IMR-90 (cell line): ENCODE data around the gene GCN1.

Source experiments
- FOS ChIP-seq: fragments of 150-350 bp; IDR thresholded peaks from 2 replicates; pipeline ENCODE4 v1.6.1; 2016; ENCODE audit warnings: low read depth, low read length
- MXI1 ChIP-seq: IDR thresholded peaks from 2 replicates; pipeline ENCODE4 v1.6.1; 2012; ENCODE audit warnings: low read depth, mild to moderate bottlenecking, low read length, moderate library complexity, borderline replicate concordance
- POLR2A ChIP-seq: IDR thresholded peaks from 2 replicates; pipeline ENCODE4 v1.6.1; 2012; ENCODE audit warnings: mild to moderate bottlenecking, low read depth, low read length
- RCOR1 ChIP-seq: IDR thresholded peaks from 2 replicates; pipeline ENCODE4 v1.6.1; 2012; ENCODE audit warnings: mild to moderate bottlenecking, low read length, improper control_type of control experiment; ENCODE audit not compliant: insufficient replicate concordance
- TF ChIP-seq, protein P1 (sequence below): conservative IDR thresholded peaks from 2 replicates; pipeline ENCODE4 v1.5.1; 2012; ENCODE audit warnings: mild to moderate bottlenecking, low read depth, low read length, improper control_type of control experiment
- TF ChIP-seq, protein P2 (sequence below): fragments of 150-350 bp; IDR thresholded peaks from 2 replicates; pipeline ENCODE4 v1.6.1; 2016; ENCODE audit warnings: low read depth, mild to moderate bottlenecking, low read length, moderate library complexity, borderline replicate concordance

DNA sequence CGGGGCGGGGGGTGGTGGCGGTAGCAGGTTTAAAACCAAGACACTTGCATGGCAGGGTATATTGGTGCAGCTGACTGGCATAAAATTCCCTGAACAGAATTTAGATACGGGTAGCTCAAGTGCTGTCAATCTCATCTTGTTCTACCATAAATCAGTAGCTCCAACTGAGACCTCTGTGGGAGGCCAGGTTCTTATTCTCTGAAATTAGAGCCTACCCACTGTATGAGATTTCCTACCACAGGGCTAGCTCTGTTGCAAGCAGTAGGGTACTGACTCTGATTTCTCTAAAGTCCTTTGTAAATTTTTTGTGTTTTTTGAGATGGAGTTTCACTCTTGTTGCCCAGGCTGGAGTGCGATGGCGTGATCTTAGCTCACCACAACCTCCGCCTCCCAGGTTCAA lies 9.7 kb upstream of the GCN1 start:
- TF ChIP-seq, protein P1, sequence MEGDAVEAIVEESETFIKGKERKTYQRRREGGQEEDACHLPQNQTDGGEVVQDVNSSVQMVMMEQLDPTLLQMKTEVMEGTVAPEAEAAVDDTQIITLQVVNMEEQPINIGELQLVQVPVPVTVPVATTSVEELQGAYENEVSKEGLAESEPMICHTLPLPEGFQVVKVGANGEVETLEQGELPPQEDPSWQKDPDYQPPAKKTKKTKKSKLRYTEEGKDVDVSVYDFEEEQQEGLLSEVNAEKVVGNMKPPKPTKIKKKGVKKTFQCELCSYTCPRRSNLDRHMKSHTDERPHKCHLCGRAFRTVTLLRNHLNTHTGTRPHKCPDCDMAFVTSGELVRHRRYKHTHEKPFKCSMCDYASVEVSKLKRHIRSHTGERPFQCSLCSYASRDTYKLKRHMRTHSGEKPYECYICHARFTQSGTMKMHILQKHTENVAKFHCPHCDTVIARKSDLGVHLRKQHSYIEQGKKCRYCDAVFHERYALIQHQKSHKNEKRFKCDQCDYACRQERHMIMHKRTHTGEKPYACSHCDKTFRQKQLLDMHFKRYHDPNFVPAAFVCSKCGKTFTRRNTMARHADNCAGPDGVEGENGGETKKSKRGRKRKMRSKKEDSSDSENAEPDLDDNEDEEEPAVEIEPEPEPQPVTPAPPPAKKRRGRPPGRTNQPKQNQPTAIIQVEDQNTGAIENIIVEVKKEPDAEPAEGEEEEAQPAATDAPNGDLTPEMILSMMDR = no peak
- no peak for TF ChIP-seq MXI1
- TF ChIP-seq RCOR1 = no peak
- TF ChIP-seq, protein P2, sequence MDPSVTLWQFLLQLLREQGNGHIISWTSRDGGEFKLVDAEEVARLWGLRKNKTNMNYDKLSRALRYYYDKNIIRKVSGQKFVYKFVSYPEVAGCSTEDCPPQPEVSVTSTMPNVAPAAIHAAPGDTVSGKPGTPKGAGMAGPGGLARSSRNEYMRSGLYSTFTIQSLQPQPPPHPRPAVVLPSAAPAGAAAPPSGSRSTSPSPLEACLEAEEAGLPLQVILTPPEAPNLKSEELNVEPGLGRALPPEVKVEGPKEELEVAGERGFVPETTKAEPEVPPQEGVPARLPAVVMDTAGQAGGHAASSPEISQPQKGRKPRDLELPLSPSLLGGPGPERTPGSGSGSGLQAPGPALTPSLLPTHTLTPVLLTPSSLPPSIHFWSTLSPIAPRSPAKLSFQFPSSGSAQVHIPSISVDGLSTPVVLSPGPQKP = no peak
- TF ChIP-seq POLR2A = no peak
- TF ChIP-seq FOS = no peak
